Ectodermal cell (in vitro differentiated cells): Measurements from ENCODE around the gene SLC22A13. TPM values are rescaled to one million over a fixed set of nuclear protein-coding genes. Genes with fewer than 3 reads are reported as not detected.

Source experiments
- H3K27ac ChIP-seq: 2 replicates; pipeline ENCODE4 v1.7.0; 2013; ENCODE audit warnings: mild to moderate bottlenecking, low read depth, low read length; ENCODE audit not compliant: insufficient read depth, poor library complexity, severe bottlenecking
- H3K27me3 ChIP-seq: 2 replicates; pipeline ENCODE4 v1.7.0; 2013; ENCODE audit warnings: mild to moderate bottlenecking, low read length; ENCODE audit not compliant: insufficient read depth, control insufficient read depth, poor library complexity, severe bottlenecking
- H3K36me3 ChIP-seq: one replicate; pipeline ENCODE4 v1.7.0; 2013; ENCODE audit warnings: low read length; ENCODE audit not compliant: control insufficient read depth, insufficient read depth
- H3K4me1 ChIP-seq: one replicate; pipeline ENCODE4 v1.7.0; 2013; ENCODE audit warnings: low read length; ENCODE audit not compliant: control insufficient read depth, insufficient read depth
- H3K4me3 ChIP-seq: 2 replicates; pipeline ENCODE4 v1.7.0; 2013; ENCODE audit warnings: low read depth, low read length, control low read depth; ENCODE audit not compliant: insufficient read depth
- H3K9me3 ChIP-seq: 2 replicates; pipeline ENCODE4 v1.7.0; 2013; ENCODE audit warnings: mild to moderate bottlenecking, low read length, moderate library complexity; ENCODE audit not compliant: control insufficient read depth
- WGBS, 2 experiments: methylation state at CpG; one replicate each; pipeline ENCODE4 v1.1.7; 2013; ENCODE audit warnings: missing lambda C conversion rate in 2 of 2; 5-methylcytosine and 5-hydroxymethylcytosine counted together
- polyA plus RNA-seq, 4 experiments: library from polyadenylated mRNA; stranded (reverse); fragments of 50-300 nt; gene quantifications; one replicate each; pipeline ENCODE4 v1.2.3, GENCODE V29; 2013

SLC22A13 gene
- not detected for polyA plus RNA-seq (2013, experiment 1 of 4)
- polyA plus RNA-seq (2013, experiment 2 of 4), result 0.16 TPM
- not detected for polyA plus RNA-seq (2013, experiment 3 of 4)
- polyA plus RNA-seq (2013, experiment 4 of 4), result 0.12 TPM

GRCh38 chr3:38265604-38266307, at the start of gene SLC22A13:
TSS of gene SLC22A13 (plus strand) at chr3:38265812. CDS start at chr3:38265861, 49 bp downstream.
- H3K4me1 ChIP-seq, result no peaks in the 10 kb centered on the region
- no peaks in the 10 kb centered on the region for H3K36me3 ChIP-seq
- WGBS, 2 experiments, result 95% methylated on average over 8 of the region's 9 CpGs
- no peaks in the 10 kb centered on the region for H3K27me3 ChIP-seq
- H3K27ac ChIP-seq, result no peak within 1 kb of the TSS
- H3K4me3 ChIP-seq, result no peak within 1 kb of the TSS
- H3K9me3 ChIP-seq, result no peaks in the 10 kb centered on the region

- Histone ChIP-seq H3K9me3 (no peaks in the 10 kb centered on the region), H3K36me3 (peaks cover 15% of the 10 kb centered on the region), H3K27ac (no peak overlapping the region), H3K4me3 (no peak overlapping the region), H3K4me1 (no peaks in the 10 kb centered on the region), H3K27me3 (no peaks in the 10 kb centered on the region)
- WGBS, 2 experiments, result 92 to 94% methylated on average over 3 of the region's 3 CpGs
Observed at GRCh38 chr3:38219609-38220197, 45.9 kb upstream of the SLC22A13 start.

GRCh38 chr3:38221005-38221404, 44.6 kb upstream of the SLC22A13 start:
- Histone ChIP-seq H3K4me1 (no peaks in the 10 kb centered on the region), H3K27me3 (no peaks in the 10 kb centered on the region), H3K27ac (no peak overlapping the region), H3K4me3 (no peak overlapping the region), H3K36me3 (peaks cover 15% of the 10 kb centered on the region), H3K9me3 (no peaks in the 10 kb centered on the region)
- 96 to 100% methylated on average over 1 of the region's 1 CpG for WGBS, 2 experiments

GRCh38 chr3:38222032-38222634, 43.5 kb upstream of the SLC22A13 start:
- H3K27ac ChIP-seq, result no peak overlapping the region
- no peak overlapping the region for H3K4me3 ChIP-seq
- H3K9me3 ChIP-seq, result no peaks in the 10 kb centered on the region
- 92 to 94% methylated on average over 7 of the region's 7 CpGs for WGBS, 2 experiments
- H3K27me3 ChIP-seq, result no peaks in the 10 kb centered on the region
- no peaks in the 10 kb centered on the region for H3K4me1 ChIP-seq
- peaks cover 15% of the 10 kb centered on the region for H3K36me3 ChIP-seq

DNA sequence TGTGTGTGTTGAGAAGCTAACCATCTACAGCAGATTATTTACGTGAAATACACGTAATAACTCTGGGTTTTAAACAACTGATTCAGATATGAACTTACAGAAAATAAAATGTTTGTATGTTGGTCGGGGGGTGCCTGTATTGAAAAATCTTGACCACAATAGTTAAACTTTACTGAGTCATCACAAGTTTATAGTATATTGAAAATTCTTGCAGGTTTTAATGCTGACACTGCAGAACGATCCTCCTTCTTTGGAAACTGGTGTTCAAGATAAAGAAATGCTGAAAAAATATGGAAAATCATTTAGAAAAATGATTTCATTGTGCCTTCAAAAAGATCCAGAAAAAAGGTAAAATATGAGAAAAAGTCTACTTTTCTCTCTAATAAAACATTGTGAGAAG, 41.3 kb upstream of the SLC22A13 start:
- H3K27me3 ChIP-seq, result no peaks in the 10 kb centered on the region
- H3K36me3 ChIP-seq, result peaks cover 15% of the 10 kb centered on the region
- 97 to 98% methylated on average over 2 to 4 of the region's 4 CpGs for WGBS, 2 experiments

GRCh38 chr3:38226273-38226672, 39.3 kb upstream of the SLC22A13 start:
- Histone ChIP-seq H3K4me3 (no peak overlapping the region), H3K4me1 (no peaks in the 10 kb centered on the region), H3K27ac (no peak overlapping the region), H3K27me3 (no peaks in the 10 kb centered on the region), H3K9me3 (no peaks in the 10 kb centered on the region), H3K36me3 (peaks cover 15% of the 10 kb centered on the region)
- WGBS, 2 experiments, result 95 to 97% methylated on average over 2 of the region's 2 CpGs

More for the DNA sequence above, 41.3 kb upstream of the SLC22A13 start:
- no peaks in the 10 kb centered on the region for H3K4me1 ChIP-seq
- no peak overlapping the region for H3K4me3 ChIP-seq
- no peak overlapping the region for H3K27ac ChIP-seq
- no peaks in the 10 kb centered on the region for H3K9me3 ChIP-seq

GRCh38 chr3:38227989-38228388, 37.6 kb upstream of the SLC22A13 start:
- H3K9me3 ChIP-seq, result no peaks in the 10 kb centered on the region
- peaks cover 11% of the 10 kb centered on the region for H3K36me3 ChIP-seq
- 96 to 98% methylated on average over 2 of the region's 2 CpGs for WGBS, 2 experiments
- H3K27ac ChIP-seq, result no peak overlapping the region
- H3K4me1 ChIP-seq, result no peaks in the 10 kb centered on the region
- H3K27me3 ChIP-seq, result no peaks in the 10 kb centered on the region
- H3K4me3 ChIP-seq, result no peak overlapping the region

DNA sequence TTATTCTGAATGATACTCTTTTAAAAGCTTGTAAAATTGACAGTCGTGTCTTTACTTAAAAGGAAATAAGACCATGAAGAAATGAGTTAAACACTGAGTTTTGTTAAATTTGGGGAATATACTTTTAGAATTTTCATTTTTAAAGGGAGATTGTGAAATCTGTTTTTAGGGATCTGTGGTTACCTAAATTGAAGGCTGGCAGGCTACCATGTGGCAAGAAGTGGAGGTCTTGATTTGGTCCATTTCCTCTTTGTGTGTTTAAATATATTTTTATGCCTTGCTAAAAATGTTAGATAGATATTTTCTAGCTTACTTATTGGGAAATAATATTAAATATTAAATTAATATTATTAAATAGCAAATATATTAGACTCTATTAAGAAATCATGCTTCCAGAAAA, 36.6 kb upstream of the SLC22A13 start:
- Histone ChIP-seq H3K27ac (no peak overlapping the region), H3K27me3 (no peaks in the 10 kb centered on the region), H3K4me1 (no peaks in the 10 kb centered on the region), H3K9me3 (no peaks in the 10 kb centered on the region), H3K36me3 (peaks cover 4% of the 10 kb centered on the region), H3K4me3 (no peak overlapping the region)
- WGBS, 2 experiments, result 89 to 94% methylated on average over 1 of the region's 1 CpG

- 89 to 91% methylated on average over 2 of the region's 2 CpGs for WGBS, 2 experiments
- H3K4me1 ChIP-seq, result no peaks in the 10 kb centered on the region
- H3K27ac ChIP-seq, result no peak overlapping the region
- no peaks in the 10 kb centered on the region for H3K9me3 ChIP-seq
- no peak overlapping the region for H3K4me3 ChIP-seq
- H3K36me3 ChIP-seq, result peaks cover 4% of the 10 kb centered on the region
- no peaks in the 10 kb centered on the region for H3K27me3 ChIP-seq
Observed at GRCh38 chr3:38232701-38233100, 32.9 kb upstream of the SLC22A13 start.

GRCh38 chr3:38235466-38235865, 30.1 kb upstream of the SLC22A13 start:
- H3K27ac ChIP-seq, result no peak overlapping the region
- no peaks in the 10 kb centered on the region for H3K4me1 ChIP-seq
- H3K36me3 ChIP-seq, result peaks cover 15% of the 10 kb centered on the region
- no peaks in the 10 kb centered on the region for H3K27me3 ChIP-seq
- H3K4me3 ChIP-seq, result no peak overlapping the region
- no peaks in the 10 kb centered on the region for H3K9me3 ChIP-seq
